ENCODE results near the gene GNG13.

DNA sequence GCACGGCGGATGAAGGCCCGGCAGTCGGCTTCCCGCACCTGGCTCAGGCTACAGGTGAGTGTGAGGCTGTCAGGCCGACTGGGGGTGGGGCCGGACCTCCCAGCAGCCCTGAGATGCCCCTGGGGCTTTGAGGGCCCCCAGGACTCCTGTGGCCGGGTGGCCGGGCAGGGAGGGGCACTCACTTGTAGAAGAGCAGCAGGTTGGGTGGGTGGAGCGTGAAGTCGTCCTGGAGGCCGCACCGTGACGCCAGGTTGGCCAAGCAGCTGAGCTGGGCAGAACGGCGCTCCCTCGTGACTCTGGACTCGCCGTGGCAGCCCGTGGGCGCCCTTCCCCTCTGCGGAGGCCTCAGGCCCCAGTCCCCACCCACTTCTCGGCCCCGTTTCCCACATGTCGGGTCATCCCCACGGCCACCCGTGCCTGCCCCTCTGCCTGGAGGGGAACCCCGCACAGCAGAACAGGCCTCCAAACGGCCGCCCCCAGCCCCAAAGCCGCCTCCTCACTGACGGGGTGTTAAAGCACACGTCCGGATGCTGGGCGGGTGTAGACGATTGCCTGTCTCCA lies 25.2 kb downstream of the GNG13 start:
- TF ChIP-seq, protein P1, sequence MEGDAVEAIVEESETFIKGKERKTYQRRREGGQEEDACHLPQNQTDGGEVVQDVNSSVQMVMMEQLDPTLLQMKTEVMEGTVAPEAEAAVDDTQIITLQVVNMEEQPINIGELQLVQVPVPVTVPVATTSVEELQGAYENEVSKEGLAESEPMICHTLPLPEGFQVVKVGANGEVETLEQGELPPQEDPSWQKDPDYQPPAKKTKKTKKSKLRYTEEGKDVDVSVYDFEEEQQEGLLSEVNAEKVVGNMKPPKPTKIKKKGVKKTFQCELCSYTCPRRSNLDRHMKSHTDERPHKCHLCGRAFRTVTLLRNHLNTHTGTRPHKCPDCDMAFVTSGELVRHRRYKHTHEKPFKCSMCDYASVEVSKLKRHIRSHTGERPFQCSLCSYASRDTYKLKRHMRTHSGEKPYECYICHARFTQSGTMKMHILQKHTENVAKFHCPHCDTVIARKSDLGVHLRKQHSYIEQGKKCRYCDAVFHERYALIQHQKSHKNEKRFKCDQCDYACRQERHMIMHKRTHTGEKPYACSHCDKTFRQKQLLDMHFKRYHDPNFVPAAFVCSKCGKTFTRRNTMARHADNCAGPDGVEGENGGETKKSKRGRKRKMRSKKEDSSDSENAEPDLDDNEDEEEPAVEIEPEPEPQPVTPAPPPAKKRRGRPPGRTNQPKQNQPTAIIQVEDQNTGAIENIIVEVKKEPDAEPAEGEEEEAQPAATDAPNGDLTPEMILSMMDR (IDR thresholded peaks at IDR 0.05; ENCODE audit: low read depth, low read length, poor library complexity, severe bottlenecking) = no peak
- no peak for TF ChIP-seq EZH2phosphoT487 (IDR thresholded peaks at IDR 0.05; ENCODE audit: borderline replicate concordance, low read length)
